HEK293T (cell line): ENCODE measurements around the gene ASGR1.

Experiments
- CTCF ChIA-PET: fragments of 350-600 bp; formaldehyde crosslinking; extraction: SDS; loops from one replicate; lab custom pipeline; 2021; ENCODE audit warnings: antibody characterized with exemption, inconsistent platforms; lab: Yijun Ruan, JAX
- POLR2A ChIA-PET: fragments of 350-600 bp; formaldehyde crosslinking; extraction: SDS; loops from one replicate; lab custom pipeline; 2020; ENCODE audit warnings: antibody characterized with exemption, inconsistent platforms; lab: Yijun Ruan, JAX
- DNase-seq: peaks from one replicate; pipeline ENCODE4 v3.0.0; 2012; ENCODE audit warnings: mixed read lengths; ENCODE audit errors: extremely low spot score
- ARNT ChIP-seq: fragments of 450-650 bp; IDR thresholded peaks from 2 replicates; pipeline ENCODE4 v1.6.1; 2017; ENCODE audit warnings: mild to moderate bottlenecking
- BHLHE40 ChIP-seq: fragments of 450-650 bp; IDR thresholded peaks from 2 replicates; pipeline ENCODE4 v1.6.1; 2016; ENCODE audit warnings: mild to moderate bottlenecking, moderate library complexity, borderline replicate concordance
- CTBP1 ChIP-seq: fragments of 450-650 bp; IDR thresholded peaks from 2 replicates; pipeline ENCODE4 v1.6.1; 2016; ENCODE audit warnings: borderline replicate concordance
- ELF4 ChIP-seq: fragments of 450-650 bp; IDR thresholded peaks from 2 replicates; pipeline ENCODE4 v1.6.1; 2017; ENCODE audit warnings: antibody characterized with exemption
- FOXA1 ChIP-seq: fragments of 450-650 bp; IDR thresholded peaks from 2 replicates; pipeline ENCODE4 v1.6.1; 2016; ENCODE audit warnings: mild to moderate bottlenecking
- FOXK2 ChIP-seq: fragments of 450-650 bp; IDR thresholded peaks from 2 replicates; pipeline ENCODE4 v1.6.1; 2016; ENCODE audit warnings: mild to moderate bottlenecking
- FOXM1 ChIP-seq: fragments of 450-650 bp; IDR thresholded peaks from 2 replicates; pipeline ENCODE4 v1.6.1; 2017; ENCODE audit warnings: mild to moderate bottlenecking, borderline replicate concordance
- HDGF ChIP-seq: fragments of 450-650 bp; IDR thresholded peaks from 2 replicates; pipeline ENCODE4 v1.6.1; 2017; ENCODE audit warnings: antibody characterized with exemption, borderline replicate concordance
- L3MBTL2 ChIP-seq: fragments of 450-650 bp; conservative IDR thresholded peaks from 2 replicates; pipeline ENCODE4 v1.6.1; 2016; ENCODE audit warnings: mild to moderate bottlenecking
- LEF1 ChIP-seq: fragments of 450-650 bp; IDR thresholded peaks from 2 replicates; pipeline ENCODE4 v1.6.1; 2017; ENCODE audit warnings: mild to moderate bottlenecking, borderline replicate concordance
- NFRKB ChIP-seq: fragments of 450-650 bp; IDR thresholded peaks from 2 replicates; pipeline ENCODE4 v1.6.1; 2016; ENCODE audit warnings: mild to moderate bottlenecking, moderate library complexity
- SP1 ChIP-seq: fragments of 450-650 bp; IDR thresholded peaks from 2 replicates; pipeline ENCODE4 v1.6.1; 2017
- SUZ12 ChIP-seq: fragments of 450-650 bp; IDR thresholded peaks from 2 replicates; pipeline ENCODE4 v1.6.1; 2016; ENCODE audit warnings: mild to moderate bottlenecking
- TARDBP ChIP-seq: fragments of 450-650 bp; IDR thresholded peaks from 2 replicates; pipeline ENCODE4 v1.6.1; 2016
- ZNF384 ChIP-seq: fragments of 450-650 bp; IDR thresholded peaks from 2 replicates; pipeline ENCODE4 v1.6.1; 2016
- TF ChIP-seq, protein P1 (sequence below): fragments of 450-650 bp; IDR thresholded peaks from 2 replicates; pipeline ENCODE4 v1.6.1; 2016

ASGR1 gene

DNA sequence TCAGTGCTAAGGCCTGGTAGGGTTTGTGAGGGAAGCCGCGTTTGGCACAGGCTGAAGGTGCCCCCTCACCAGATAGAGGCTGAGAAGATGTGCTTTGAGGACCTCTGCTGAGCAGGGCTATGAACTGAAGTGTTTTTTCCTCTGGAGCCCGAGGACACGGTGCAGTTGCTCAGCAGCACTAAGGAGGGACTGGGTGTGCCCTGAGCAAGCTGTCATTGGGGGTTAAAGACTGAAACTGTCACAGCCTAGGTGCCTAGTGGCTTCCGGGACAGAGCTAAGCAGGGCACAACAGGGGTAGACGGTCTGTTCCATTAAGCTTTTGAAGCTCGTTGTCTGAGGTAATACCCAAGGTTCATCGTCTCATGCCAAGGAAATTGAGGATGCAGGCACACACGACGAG lies 39.8 kb downstream of the ASGR1 start:
- POLR2A ChIA-PET, result interaction anchor here (0.5 to 1.0 kb wide), 2 partner anchors 48 to 93 kb away, joined by 3 read pairs; no protein-coding TSS in a partner anchor
- no peak for DNase-seq
- CTCF ChIA-PET, result interaction anchor here (0.9 to 3.0 kb wide), 2 partner anchors 87 to 94 kb away, joined by 3 to 16 read pairs; no protein-coding TSS in a partner anchor
- TF ChIP-seq NFRKB (no peak), FOXM1 (no peak), TARDBP (no peak), HDGF (no peak), L3MBTL2 (no peak), ZNF384 (no peak), ELF4 (no peak), CTBP1 (no peak), BHLHE40 (no peak)

DNA sequence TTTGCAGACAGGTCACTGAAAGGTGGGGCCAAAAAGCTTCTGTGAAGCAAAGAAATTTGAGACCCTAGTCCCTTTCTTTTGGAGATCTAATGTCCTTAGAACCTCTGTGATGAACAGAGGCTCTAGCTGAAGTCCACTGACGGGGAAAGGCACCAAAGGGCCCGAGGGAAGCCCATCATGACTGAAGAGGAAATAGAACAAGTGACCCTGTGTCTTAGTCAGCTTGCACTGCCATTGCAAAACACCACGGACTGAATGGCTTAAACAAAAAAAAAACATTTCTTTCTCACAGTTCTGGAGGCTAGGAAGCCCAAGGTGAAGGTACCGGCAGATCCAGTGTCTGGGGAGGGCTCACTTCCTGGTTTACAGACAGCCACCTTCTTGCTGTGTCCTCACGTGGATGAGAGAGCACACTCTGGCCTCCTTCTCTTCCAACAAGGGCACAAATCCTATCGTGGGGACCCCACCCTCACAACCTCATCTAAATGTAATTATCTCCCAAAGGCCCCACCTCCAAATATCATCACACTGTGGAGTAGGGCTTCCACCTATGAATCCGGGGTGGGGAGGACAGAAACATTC lies 40.3 kb downstream of the ASGR1 start:
- CTCF ChIA-PET, result interaction anchor here (3.0 kb wide), 1 partner anchor 93 kb away, joined by 16 read pairs; no protein-coding TSS in a partner anchor
- POLR2A ChIA-PET, result interaction anchor here (1.0 kb wide), 1 partner anchor 93 kb away, joined by 3 read pairs; no protein-coding TSS in a partner anchor
- DNase-seq, result no peak
- TF ChIP-seq HDGF (no peak), LEF1 (no peak), ELF4 (no peak), FOXK2 (no peak), TARDBP (no peak), CTBP1 (no peak), L3MBTL2 (no peak), NFRKB (no peak), FOXA1 (no peak), ZNF384 (no peak), SP1 (no peak), FOXM1 (no peak), BHLHE40 (no peak)
- TF ChIP-seq, protein P1, sequence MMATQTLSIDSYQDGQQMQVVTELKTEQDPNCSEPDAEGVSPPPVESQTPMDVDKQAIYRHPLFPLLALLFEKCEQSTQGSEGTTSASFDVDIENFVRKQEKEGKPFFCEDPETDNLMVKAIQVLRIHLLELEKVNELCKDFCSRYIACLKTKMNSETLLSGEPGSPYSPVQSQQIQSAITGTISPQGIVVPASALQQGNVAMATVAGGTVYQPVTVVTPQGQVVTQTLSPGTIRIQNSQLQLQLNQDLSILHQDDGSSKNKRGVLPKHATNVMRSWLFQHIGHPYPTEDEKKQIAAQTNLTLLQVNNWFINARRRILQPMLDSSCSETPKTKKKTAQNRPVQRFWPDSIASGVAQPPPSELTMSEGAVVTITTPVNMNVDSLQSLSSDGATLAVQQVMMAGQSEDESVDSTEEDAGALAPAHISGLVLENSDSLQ, result no peak

- DNase-seq, result no peak
- ChIA-PET CTCF (interaction anchor here (0.5 to 1.9 kb wide), 5 partner anchors 9 to 92 kb away, joined by 3 to 16 read pairs (median 3); no protein-coding TSS in a partner anchor), POLR2A (interaction anchor here (0.9 to 1.6 kb wide), 3 partner anchors 40 to 91 kb away, joined by 3 to 4 read pairs (median 4); no protein-coding TSS in a partner anchor)
- TF ChIP-seq NFRKB (no peak), SP1 (no peak), FOXK2 (no peak), L3MBTL2 (no peak)
- TF ChIP-seq, protein P1, result no peak
These were observed 41.8 kb downstream of the ASGR1 start for GRCh38 chr17:7137171-7137943.

DNA sequence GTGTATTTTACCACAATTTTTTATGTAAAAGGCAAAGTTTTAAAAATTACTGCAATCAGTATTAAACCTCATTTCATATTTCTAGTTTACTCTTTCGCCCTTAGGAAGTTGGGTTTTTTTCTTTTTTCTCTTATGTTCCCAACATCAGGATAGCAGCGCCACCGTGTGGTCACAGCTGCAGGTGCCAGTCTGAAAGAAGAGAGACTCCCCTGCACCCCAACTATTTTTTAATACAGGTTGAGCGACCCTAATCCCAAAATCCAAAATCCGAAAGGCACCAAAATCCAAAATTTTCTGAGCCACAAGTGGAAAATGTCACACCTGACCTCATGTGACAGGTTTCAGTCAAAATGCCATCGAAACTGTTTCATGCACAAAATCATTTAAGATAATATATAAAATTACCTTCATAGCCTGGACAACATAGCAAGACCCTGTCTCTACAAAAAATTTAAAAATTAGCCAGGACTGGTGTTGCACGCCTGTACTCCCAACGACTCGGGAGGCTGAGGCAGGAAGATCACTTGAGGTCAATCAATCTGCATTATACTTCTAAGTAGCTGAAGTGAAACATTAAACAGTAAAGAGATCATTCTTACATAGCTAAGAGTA lies 42.8 kb downstream of the ASGR1 start:
- ChIA-PET CTCF (interaction anchor here (0.5 to 1.9 kb wide), 8 partner anchors 10 to 99 kb away, joined by 3 to 16 read pairs (median 4); no protein-coding TSS in a partner anchor), POLR2A (interaction anchor here (0.9 to 1.6 kb wide), 2 partner anchors 41 to 90 kb away, joined by 4 read pairs; no protein-coding TSS in a partner anchor)
- TF ChIP-seq ZNF384, result peak; percentile 93; the same call in 1 of the 2 replicates
- TF ChIP-seq, protein P1, result no peak
- DNase-seq, result peak; percentile 59

DNA sequence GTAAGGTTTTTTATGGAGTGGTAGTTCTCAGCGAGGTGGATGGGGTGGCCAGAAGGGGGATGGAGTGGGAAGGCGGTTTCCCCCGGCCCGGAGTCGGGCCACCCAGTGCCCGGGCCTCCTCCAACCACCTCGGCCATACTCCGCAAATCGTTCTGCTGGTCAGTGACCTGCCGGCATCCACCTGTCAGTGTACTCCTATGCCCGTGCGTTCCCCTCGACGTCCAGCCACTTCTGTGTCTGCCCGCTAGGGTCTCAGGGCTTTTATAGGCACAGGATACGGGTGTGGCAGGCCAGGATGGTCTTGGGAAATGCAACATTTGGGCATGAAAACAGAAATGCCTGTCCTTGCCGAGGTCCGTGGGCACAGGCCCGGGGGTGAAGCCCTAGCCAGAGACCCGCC lies 45.3 kb downstream of the ASGR1 start:
- ChIA-PET POLR2A (interaction anchor here (1.0 to 1.2 kb wide), 2 partner anchors 88 to 98 kb away, joined by 4 to 5 read pairs; partner anchors contain the start of gene SLC16A13), CTCF (interaction anchor here (1.0 to 2.1 kb wide), 4 partner anchors 44 to 88 kb away, joined by 3 to 12 read pairs (median 6); no protein-coding TSS in a partner anchor)
- no peak for DNase-seq
- TF ChIP-seq FOXA1, result no peak
- no peak for TF ChIP-seq NFRKB
- no peak for TF ChIP-seq LEF1
- TF ChIP-seq ARNT, result no peak
- TF ChIP-seq SUZ12, result no peak
- TF ChIP-seq ZNF384, result no peak
- no peak for TF ChIP-seq BHLHE40
- TF ChIP-seq HDGF, result no peak
- TF ChIP-seq TARDBP, result no peak
- no peak for TF ChIP-seq FOXK2
- TF ChIP-seq L3MBTL2, result no peak
- TF ChIP-seq, protein P1, result no peak
- no peak for TF ChIP-seq FOXM1
- TF ChIP-seq ELF4, result no peak
- no peak for TF ChIP-seq CTBP1
- TF ChIP-seq SP1, result no peak
